HS-5 (cell line): ENCODE data around the gene MPDU1.
"Not testable (repeated sequence)": the region's sequence is repeated elsewhere in the genome, so short reads cannot be mapped to it uniquely, and the experiment has no call there.

Source experiments
- DNase-seq: peaks from one replicate; pipeline ENCODE4 v3.0.0-alpha.2; 2012; ENCODE audit warnings: low read depth

MPDU1 gene

DNA sequence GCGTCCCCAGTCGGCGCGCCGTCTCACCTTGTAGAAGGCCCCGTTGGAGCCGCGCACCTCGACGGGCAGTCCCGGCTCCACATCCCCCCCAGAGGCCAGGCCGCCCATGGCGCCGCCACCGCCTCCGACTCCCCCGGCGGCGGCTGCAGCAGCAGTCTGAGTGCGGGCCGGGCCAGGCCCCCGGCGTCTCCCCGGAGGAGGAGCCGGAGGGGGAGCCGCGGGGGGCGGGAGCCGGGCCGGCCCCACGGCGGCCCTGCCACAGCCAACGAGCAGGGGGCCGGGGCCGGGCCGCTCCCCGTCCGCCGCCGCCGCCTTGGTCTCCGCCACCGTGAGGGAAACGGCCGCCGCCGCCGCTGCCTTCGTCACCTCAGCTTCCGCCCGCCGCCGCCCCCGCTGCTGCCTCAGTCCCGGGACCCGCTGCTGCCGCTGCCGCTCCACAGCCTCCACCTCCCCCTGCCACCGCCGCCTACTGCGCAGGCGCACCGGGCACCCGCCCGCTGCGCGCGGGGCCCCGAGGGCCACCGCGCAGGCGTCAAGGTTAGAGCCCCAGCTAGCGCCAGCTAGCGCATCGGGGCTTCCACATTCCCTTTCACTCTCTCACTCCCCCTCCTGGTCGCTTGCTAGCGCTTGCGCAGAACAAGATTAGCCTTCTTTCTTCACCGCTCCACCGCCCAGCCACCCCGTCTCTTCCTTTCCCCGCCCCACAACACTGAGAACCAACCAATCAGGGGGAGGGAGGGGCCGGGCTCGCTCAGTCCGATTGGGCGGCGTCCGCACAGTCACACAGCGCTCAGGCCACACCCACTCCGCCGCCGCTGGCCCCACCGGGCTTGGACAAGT is 31.0 kb downstream of the MPDU1 start, which contains the start of gene FXR2:
Gene FXR2, minus strand, starts transcription at position 473 of the 840 bp plus-strand sequence. Its CDS starts 365 bp downstream, at position 108.
- DNase-seq = peak; percentile 100

DNA sequence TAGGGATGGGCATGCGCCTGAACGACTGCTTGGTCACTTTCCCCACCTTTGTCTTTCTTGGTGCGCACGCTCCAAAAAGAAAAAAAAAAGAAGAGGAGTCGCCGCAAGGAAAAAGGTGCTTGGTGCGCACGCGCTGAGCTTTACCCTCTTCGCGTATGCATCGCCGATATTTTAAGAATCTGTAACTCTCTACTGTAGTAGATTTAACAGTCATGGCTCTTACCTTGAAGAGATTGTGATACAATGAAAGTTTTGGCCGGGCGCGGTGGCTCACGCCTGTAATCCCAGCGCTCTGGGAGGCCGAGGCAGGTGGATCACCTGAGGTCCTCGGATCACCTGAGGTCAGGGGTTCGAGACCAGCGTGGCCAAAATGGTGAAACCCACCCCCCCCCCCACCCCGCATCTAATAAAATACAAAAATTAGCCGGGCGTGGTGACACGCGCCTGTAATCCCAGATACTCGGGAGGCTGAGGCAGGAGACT is 31.7 kb downstream of the MPDU1 start:
- no peak for DNase-seq

DNA sequence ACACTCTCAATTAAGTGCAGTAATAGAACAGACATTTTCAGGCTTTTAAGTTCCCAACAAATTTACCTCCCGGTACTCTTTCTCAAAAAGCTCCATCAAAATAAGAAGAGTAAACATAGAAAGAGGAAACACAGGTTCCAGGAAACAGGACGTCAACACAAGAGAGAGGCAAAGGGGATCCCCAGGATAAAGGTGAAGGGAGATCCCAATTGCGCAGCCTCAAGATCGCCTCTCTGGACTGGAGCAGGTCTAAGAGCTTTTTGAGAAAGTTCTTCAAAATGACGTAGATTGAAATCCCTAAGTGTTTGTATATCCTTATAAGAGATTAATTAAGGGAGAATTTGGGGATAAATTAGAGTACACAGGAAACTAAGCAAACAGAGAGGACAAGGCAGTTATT is 35.0 kb downstream of the MPDU1 start:
- DNase-seq = no peak

DNA sequence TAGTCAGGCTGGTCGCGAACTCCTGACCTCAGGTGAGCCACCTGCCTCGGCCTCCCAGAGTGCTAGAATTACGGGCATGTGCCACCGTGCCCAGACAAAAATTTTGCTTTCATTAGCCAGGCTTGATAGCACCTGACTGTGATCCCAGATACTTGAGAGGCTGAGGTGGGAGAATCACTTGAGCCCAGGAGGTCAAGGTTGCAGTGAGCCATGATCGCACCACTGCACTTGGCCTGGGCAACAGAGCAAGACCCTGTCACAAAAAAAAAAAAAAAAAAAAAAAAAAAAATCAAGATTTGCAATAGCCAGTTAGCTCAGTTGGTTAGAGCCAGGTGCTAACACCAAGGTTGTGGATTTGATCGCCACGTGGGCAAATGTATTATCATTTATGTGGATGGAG is 37.2 kb downstream of the MPDU1 start:
- no peak for DNase-seq

DNA sequence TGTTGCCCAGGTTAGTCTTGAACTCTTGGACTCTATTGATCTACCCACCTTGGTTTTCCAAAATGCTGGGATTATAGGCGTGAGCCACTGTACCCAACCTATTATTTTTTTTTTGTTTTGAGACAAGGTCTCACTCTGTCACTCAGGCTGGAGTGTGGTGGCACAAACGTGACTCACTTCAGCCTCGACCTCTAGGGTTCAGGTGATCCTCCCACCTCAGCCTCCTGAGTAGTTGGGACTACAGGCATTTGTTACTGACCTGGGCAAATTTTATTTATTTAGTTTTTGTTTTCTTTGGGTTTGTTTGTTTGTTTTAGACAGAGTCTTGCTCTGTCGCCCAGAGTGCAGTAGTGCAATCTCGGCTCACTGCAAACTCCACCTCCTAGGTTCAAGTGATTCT is 40.0 kb downstream of the MPDU1 start:
- DNase-seq = no peak

DNA sequence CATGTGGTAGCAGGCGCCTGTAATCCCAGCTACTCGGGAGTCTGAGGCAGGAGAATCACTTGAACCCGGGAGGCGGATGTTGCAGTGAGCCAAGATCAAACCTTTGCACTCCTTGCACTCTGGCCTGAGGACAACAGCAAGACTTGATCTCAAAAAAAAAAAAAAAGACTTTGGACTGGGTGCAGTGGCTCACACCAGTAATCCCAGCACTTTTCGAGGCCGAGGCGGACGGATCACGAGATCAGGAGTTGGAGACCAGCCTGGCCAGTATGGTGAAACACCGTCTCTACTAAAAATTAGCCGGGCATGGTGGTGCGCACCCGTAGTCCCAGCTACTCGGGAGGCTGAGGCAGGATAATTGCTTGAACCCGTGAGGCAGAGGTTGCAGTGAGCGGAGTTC is 42.1 kb downstream of the MPDU1 start:
- not testable (repeated sequence) for DNase-seq

DNA sequence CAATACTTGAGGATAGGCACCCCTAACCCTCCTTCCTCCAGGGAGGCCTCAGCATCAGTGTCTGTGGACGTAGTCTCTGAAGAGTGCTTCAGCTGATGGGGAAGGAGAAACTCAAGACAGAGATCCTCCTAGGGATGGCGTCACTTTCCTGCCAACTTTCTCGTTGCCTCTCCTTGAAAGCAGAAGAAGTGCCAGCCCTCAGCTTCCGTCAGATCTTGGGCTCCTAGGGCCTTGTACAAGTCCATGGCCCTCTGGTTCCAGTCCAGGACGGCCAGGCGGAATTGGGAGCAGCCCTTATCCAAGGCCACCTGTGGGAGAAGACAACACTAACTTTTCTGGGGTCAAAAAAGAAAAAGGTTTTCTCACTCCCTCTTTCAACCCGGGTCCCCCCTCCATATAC is 42.7 kb downstream of the MPDU1 start:
- DNase-seq = no peak

DNA sequence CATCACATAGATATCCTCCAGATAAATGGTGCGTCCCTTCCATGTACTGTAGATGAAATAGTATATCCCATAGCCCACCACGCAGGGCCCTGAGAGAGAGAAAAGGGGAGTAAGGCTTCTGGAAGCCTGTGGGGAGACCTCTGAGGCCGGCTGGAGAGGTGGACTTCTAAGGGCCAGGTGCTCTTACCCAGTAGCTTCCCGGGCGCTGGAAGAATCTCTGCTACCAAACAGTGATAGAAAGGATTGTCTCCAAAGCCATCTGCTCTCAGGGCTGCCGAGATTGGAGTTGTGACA is 43.3 kb downstream of the MPDU1 start:
- no peak for DNase-seq

DNA sequence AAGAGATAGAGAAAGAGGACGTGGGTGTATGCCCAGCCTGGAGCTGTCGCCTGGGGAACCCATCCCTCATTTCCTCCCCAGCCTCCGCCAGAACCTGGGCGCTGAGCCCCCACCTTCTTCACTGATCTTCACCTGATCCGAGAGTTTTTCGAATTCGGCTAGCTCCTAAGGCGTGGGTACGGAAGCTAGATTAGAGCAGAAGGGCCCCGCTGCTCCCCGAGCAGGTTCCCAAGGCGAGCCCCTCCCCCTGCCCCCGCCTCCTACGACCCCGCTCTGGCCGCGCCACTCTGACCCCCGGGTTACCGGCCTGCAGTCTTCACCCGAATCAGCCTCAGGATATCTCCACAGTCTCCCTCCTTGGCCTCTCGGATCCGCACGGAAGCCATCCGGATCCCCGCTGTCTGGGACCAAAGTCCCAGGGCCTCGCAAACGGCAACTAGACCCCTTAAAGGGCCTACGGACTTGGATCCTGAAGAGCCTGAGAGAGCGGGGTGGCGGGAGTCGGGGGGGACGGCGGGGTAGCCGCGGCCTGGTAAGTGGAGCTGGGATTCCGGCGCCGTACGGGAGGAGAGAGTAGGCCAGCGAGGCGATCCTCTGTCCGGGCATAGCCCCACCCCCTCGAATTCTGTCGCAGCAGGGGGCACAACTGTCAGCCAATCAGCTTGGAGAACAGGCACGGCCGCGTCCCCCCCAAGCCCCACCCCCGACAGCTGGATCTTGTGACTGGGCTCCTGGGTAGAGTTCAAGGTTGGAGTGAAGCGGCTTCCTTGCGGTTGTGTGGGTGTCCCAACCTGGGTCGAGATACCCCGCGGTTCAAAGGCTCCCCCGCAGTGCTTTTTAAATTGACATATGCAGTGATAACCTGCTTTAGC is 43.8 kb downstream of the MPDU1 start, which contains the start of gene SAT2:
Gene SAT2, minus strand, starts transcription at position 572 of the 872 bp plus-strand sequence. Its CDS starts 186 bp downstream, at position 386.
- DNase-seq = peak; percentile 76

DNA sequence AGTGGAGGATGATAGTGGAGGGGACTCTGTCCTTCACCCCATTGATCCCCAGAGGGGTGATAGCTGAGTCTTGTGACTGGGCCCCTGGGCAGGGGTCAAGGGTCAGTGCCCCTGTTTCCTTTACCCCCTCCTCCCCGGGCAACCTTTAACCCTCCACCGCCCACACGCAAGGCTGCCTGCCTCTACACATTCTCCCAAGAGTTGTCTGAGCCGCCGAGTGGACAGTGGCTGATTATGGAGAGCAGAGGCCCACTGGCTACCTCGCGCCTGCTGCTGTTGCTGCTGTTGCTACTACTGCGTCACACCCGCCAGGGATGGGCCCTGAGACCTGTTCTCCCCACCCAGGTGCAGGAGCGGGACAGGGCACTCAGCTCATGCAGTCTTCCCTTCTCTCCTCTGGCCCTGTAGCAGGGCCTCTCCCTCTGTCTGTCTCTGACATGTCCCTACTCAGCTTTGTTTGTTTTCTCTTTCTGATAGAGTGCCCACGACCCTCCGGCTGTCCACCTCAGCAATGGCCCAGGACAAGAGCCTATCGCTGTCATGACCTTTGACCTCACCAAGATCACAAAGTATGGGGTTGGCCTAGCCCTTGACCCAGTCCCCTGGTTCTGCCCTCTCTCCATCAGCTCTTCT is 46.4 kb downstream of the MPDU1 start, which contains the start of gene SHBG:
Gene SHBG, plus strand, starts transcription at position 197 of the 633 bp plus-strand sequence. Its CDS starts 38 bp downstream, at position 235.
- DNase-seq = no peak

DNA sequence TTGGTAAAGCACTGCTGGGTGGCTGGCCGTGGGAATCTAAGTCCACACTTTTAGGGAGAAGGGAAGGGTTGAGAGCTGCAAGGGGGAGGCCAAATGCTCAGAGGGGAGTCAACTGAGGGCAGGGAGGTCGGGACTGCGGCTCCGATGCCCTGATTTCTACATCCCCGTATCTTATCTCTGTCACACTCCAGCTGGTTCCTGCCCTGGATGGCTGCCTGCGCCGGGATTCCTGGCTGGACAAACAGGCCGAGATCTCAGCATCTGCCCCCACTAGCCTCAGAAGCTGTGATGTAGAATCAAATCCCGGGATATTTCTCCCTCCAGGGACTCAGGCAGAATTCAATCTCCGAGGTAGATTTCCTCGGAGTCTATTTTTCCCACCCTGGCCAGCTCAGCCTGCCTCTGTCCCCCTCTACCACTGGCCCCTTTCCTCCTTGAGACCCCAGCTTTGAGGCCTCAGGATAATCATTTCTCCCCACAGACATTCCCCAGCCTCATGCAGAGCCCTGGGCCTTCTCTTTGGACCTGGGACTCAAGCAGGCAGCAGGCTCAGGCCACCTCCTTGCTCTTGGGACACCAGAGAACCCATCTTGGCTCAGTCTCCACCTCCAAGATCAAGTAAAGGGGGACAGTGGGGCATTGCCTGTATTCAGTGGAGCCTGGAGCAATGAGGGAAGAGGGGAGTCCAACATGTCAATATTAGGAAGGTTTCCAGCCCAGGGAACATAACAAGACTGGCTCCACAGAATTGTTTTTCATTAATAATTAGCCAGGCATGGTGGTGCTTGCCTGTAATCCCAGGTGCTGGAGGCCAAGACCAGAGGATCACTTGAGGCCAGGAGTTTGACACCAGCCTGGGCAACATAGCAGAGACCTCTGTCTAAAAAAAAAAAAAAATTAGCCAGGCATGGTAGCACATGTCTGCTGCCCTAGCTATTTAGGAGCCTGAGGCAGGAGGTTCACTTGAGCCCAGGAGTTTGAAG is 48.0 kb downstream of the MPDU1 start:
- no peak for DNase-seq

DNA sequence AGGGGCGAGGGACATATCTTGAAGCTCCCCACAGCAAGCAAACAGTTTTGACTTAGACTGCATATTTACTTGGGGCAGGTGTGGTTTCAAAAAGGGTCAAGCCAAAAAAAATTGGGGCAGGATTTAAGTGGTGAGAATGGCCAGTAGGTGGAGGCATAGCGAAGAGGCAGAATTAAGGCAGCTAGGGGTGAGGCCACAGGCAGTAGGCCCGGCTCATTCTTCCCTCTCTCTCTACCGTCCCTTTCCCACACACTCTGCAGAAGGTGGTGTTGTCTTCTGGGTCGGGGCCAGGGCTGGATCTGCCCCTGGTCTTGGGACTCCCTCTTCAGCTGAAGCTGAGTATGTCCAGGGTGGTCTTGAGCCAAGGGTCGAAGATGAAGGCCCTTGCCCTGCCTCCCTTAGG is 48.8 kb downstream of the MPDU1 start:
- no peak for DNase-seq

DNA sequence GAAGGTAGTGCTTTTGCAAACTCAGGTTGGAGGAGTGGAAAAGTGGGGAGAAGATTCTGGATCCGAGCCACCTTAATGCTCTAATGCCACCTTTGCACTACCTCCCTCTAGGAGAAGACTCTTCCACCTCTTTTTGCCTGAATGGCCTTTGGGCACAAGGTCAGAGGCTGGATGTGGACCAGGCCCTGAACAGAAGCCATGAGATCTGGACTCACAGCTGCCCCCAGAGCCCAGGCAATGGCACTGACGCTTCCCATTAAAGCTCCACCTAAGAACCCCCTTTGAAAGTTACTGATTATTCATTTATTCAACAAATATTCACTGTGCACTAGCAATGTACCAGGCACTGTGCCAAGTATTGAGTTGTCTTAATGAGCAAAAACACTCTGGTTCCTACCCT is 49.4 kb downstream of the MPDU1 start:
- DNase-seq = no peak

DNA sequence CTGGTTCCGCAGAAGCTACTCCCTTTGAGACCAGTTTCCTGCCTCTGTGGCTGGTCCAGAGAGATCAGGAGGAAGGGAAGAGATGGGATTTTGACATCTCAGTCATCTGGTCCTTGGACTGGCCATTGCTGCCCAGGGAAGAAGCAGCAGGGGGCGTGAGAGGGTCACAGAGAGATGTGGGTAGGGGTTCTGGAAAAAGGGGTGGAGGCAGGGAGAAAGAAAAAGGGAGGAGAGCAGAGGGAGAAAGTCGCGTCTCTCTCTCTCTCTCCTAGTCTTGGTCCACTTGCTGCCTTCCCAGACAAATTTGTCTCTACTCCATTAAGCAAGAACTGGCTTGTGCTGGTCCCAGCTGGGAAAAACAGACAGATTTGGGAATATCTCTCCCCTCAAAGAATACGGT is 50.7 kb downstream of the MPDU1 start:
- no peak for DNase-seq

DNA sequence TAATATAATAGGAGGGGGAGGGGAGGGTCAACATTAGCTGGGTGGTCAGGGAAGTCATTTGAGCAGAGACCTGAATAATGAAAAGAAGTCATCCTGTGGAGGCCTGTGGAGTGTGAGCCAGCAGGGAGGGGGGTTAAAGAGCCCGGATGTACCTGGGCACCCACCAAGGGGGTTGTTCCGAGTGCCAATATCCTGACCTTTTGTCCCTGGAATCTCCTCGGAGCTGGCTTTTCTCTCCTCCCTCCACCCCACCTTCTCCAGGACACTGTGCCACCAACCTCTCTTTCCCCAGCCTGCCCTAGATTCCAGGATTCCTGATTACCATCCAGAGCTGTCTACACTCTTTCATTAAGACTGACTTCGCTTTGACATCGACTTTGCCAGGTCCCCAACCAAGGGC is 52.5 kb downstream of the MPDU1 start:
- no peak for DNase-seq
